GM12892 (cell line): ENCODE data around the gene MTUS2.

Source experiments
- POLR2A ChIP-seq: IDR thresholded peaks from 2 replicates; pipeline ENCODE4 v1.6.1; 2011; ENCODE audit warnings: low read depth, low read length, control low read depth
- POLR2AphosphoS5 ChIP-seq: IDR thresholded peaks from 2 replicates; pipeline ENCODE4 v1.6.1; 2011; ENCODE audit warnings: low read depth, low read length, control low read depth
- TAF1 ChIP-seq: IDR thresholded peaks from 2 replicates; pipeline ENCODE4 v1.6.1; 2011; ENCODE audit warnings: low read depth, mild to moderate bottlenecking, control low read depth, low read length, borderline replicate concordance

GRCh38 chr13:29254626-29255370 is 434.7 kb downstream of the MTUS2 start:
- TF ChIP-seq POLR2AphosphoS5 (no peak), POLR2A (no peak), TAF1 (no peak)
